ENCODE measurements around the gene SYP. TPM values are rescaled to one million over a fixed set of nuclear protein-coding genes. Genes with fewer than 3 reads are reported as not detected.
A peak's percentile ranks its signal among the peaks of the same experiment; 100 is the strongest.

SYP gene
- total and polyA plus RNA-seq, 2 donors (not counting 3 experiments of a cell fraction or from before 2014, with no cell fraction given), result 0.21 to 0.77 TPM

- H2AFZ ChIP-seq (ENCODE audit: low read depth, low read length), result peak overlapping the region; percentile 54
- peaks cover 21% of the 10 kb centered on the region for H3K4me1 ChIP-seq (ENCODE audit: control insufficient read depth, extremely low read depth, insufficient read depth, low read length)
- DNase-seq (ENCODE audit: low read depth, low spot score) (peak; percentile 66), FAIRE-seq (no peak)
- peak overlapping the region in 2 of 3 experiments; percentile 29 to 40 for H3K4me3 ChIP-seq (replicated peaks in 1 of 3; ENCODE audit: insufficient read depth in 1 of 3, low read depth in 1 of 3, low read length in 3 of 3)
- H4K20me1 ChIP-seq (replicated peaks; ENCODE audit: control insufficient read depth, extremely low read depth, insufficient read depth, low read length), result no peaks in the 10 kb centered on the region
- CTCF ChIA-PET, result interaction anchor here (1.0 to 3.6 kb wide), 3 partner anchors 10 to 18 kb away, joined by 3 to 16 read pairs (median 5); no protein-coding TSS in a partner anchor
- H3K4me2 ChIP-seq (ENCODE audit: insufficient read depth, low read length), result peak overlapping the region; percentile 43
- peak overlapping the region; percentile 89 for H3K27ac ChIP-seq (ENCODE audit: insufficient read depth, low read depth, low read length)
- POLR2A ChIA-PET, result interaction anchor here (1.9 kb wide), 1 partner anchor 25 kb away, joined by 7 read pairs; no protein-coding TSS in a partner anchor
- intact Hi-C loops (cut with micrococcal nuclease), result loop anchor here (2.0 kb wide), 1 partner anchor 87 kb away; the partner anchor contains the start of gene WDR45
- no peaks in the 10 kb centered on the region for H3K9me3 ChIP-seq (replicated peaks; ENCODE audit: control insufficient read depth, insufficient read depth, low read length)
- no peaks in the 10 kb centered on the region for H3K27me3 ChIP-seq (ENCODE audit: control insufficient read depth in 2 of 2, insufficient read depth in 2 of 2, low read length in 2 of 2)
- TF ChIP-seq FOS (IDR thresholded peaks at IDR 0.05; ENCODE audit: borderline replicate concordance, insufficient read depth, low read length) (no peak), CTCF (IDR thresholded peaks at IDR 0.05; ENCODE audit: extremely low read depth in 1 of 2, insufficient read depth in 1 of 2, low read depth in 1 of 2, low read length in 2 of 2) (peak in 1 of 2 donors; percentile 18), POLR2AphosphoS5 (IDR thresholded peaks at IDR 0.05; ENCODE audit: insufficient read depth, low read depth, low read length) (peak; percentile 57)
- dilution Hi-C loops (cut with MboI; ENCODE audit: extremely low pct_ligation_motif_present, low sequenced_read_pairs), result no loop called here
- peak overlapping the region; percentile 72 for H3K9ac ChIP-seq (replicated peaks; ENCODE audit: extremely low read depth, insufficient read depth, low read length)
- no peaks in the 10 kb centered on the region for H3K36me3 ChIP-seq (ENCODE audit: control insufficient read depth in 2 of 2, extremely low read depth in 1 of 2, insufficient read depth in 2 of 2, low read length in 2 of 2)
- no TSS peak for BruUV-seq (replicated peaks)
- no peaks in the 10 kb centered on the region for H3K79me2 ChIP-seq (ENCODE audit: control insufficient read depth, insufficient read depth, low read length)
- no peaks in the 10 kb centered on the region for H3K9me1 ChIP-seq (replicated peaks; ENCODE audit: control insufficient read depth, extremely low read depth, insufficient read depth, low read length)
Observed at GRCh38 chrX:49165901-49166881, 33.8 kb downstream of the SYP start.
